ENCODE measurements around the gene ARHGAP22.

The ARHGAP22 gene, protein sequence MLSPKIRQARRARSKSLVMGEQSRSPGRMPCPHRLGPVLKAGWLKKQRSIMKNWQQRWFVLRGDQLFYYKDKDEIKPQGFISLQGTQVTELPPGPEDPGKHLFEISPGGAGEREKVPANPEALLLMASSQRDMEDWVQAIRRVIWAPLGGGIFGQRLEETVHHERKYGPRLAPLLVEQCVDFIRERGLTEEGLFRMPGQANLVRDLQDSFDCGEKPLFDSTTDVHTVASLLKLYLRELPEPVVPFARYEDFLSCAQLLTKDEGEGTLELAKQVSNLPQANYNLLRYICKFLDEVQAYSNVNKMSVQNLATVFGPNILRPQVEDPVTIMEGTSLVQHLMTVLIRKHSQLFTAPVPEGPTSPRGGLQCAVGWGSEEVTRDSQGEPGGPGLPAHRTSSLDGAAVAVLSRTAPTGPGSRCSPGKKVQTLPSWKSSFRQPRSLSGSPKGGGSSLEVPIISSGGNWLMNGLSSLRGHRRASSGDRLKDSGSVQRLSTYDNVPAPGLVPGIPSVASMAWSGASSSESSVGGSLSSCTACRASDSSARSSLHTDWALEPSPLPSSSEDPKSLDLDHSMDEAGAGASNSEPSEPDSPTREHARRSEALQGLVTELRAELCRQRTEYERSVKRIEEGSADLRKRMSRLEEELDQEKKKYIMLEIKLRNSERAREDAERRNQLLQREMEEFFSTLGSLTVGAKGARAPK

GRCh38 chr10:48604991-48605508 is at the start of gene ARHGAP22:
TSS of gene ARHGAP22 (minus strand) at chr10:48605073. CDS start at chr10:48604796, 277 bp downstream.
- peak; percentile 43 to 58 for DNase-seq (ENCODE audit: low read depth in 2 of 2)
- H3K4me3 ChIP-seq (replicated peaks in 1 of 2; ENCODE audit: low read depth in 2 of 2, low read length in 2 of 2) = peak within 1 kb of the TSS; percentile 77 to 94
- TF ChIP-seq CTCF (IDR thresholded peaks at IDR 0.05; ENCODE audit: low read depth, low read length) = no peak

GRCh38 chr10:48653944-48654698 is 49.2 kb upstream of the ARHGAP22 start:
- H3K4me3 ChIP-seq (replicated peaks in 1 of 2; ENCODE audit: low read depth in 2 of 2, low read length in 2 of 2) = no peak overlapping the region
- DNase-seq (ENCODE audit: low read depth in 2 of 2) = no peak
- no peak for TF ChIP-seq CTCF (IDR thresholded peaks at IDR 0.05; ENCODE audit: low read depth, low read length)

GRCh38 chr10:48653347-48653746 is 48.5 kb upstream of the ARHGAP22 start:
- DNase-seq (ENCODE audit: low read depth in 2 of 2) = no peak
- no peak overlapping the region for H3K4me3 ChIP-seq (replicated peaks in 1 of 2; ENCODE audit: low read depth in 2 of 2, low read length in 2 of 2)
- TF ChIP-seq CTCF (IDR thresholded peaks at IDR 0.05; ENCODE audit: low read depth, low read length) = no peak

DNA sequence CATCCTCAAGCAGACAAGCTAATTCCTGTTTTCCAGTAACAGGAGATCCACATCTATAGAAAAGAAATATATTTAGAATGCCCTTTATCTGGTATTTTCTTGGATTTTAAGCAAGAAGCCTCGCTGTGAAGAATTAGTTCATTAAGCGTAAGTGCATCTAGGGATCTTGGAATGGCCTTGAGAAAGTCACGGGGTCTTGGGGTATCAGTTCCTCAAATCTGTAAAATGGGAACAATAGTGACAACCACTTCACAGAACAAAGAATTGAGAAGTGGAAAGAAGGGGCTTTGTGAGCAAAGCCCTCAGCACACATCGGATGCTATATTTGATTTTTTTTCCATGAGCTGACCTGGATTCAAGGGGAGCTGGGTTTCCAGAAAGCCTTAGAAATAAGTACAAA is 47.5 kb upstream of the ARHGAP22 start:
- H3K4me3 ChIP-seq (replicated peaks in 1 of 2; ENCODE audit: low read depth in 2 of 2, low read length in 2 of 2) = no peak overlapping the region
- TF ChIP-seq CTCF (IDR thresholded peaks at IDR 0.05; ENCODE audit: low read depth, low read length) = no peak
- DNase-seq (ENCODE audit: low read depth in 2 of 2) = no peak

GRCh38 chr10:48651839-48652238 is 47.0 kb upstream of the ARHGAP22 start:
- no peak for TF ChIP-seq CTCF (IDR thresholded peaks at IDR 0.05; ENCODE audit: low read depth, low read length)
- H3K4me3 ChIP-seq (replicated peaks in 1 of 2; ENCODE audit: low read depth in 2 of 2, low read length in 2 of 2) = no peak overlapping the region
- no peak for DNase-seq (ENCODE audit: low read depth in 2 of 2)

GRCh38 chr10:48651293-48651692 is 46.4 kb upstream of the ARHGAP22 start:
- TF ChIP-seq CTCF (IDR thresholded peaks at IDR 0.05; ENCODE audit: low read depth, low read length) = no peak
- no peak for DNase-seq (ENCODE audit: low read depth in 2 of 2)

More at GRCh38 chr10:48651293-48651692, 46.4 kb upstream of the ARHGAP22 start:
- H3K4me3 ChIP-seq (replicated peaks in 1 of 2; ENCODE audit: low read depth in 2 of 2, low read length in 2 of 2) = no peak overlapping the region
